ENCODE results near the gene PTDSS2. TPM values are rescaled to one million over a fixed set of nuclear protein-coding genes. Genes with fewer than 3 reads are reported as not detected.

Gene PTDSS2
- total and polyA plus RNA-seq, 2 of the 13 experiments (the other 11 are each of a cell fraction or from before 2014, with no cell fraction given): 21.7 to 26.4 TPM

DNA sequence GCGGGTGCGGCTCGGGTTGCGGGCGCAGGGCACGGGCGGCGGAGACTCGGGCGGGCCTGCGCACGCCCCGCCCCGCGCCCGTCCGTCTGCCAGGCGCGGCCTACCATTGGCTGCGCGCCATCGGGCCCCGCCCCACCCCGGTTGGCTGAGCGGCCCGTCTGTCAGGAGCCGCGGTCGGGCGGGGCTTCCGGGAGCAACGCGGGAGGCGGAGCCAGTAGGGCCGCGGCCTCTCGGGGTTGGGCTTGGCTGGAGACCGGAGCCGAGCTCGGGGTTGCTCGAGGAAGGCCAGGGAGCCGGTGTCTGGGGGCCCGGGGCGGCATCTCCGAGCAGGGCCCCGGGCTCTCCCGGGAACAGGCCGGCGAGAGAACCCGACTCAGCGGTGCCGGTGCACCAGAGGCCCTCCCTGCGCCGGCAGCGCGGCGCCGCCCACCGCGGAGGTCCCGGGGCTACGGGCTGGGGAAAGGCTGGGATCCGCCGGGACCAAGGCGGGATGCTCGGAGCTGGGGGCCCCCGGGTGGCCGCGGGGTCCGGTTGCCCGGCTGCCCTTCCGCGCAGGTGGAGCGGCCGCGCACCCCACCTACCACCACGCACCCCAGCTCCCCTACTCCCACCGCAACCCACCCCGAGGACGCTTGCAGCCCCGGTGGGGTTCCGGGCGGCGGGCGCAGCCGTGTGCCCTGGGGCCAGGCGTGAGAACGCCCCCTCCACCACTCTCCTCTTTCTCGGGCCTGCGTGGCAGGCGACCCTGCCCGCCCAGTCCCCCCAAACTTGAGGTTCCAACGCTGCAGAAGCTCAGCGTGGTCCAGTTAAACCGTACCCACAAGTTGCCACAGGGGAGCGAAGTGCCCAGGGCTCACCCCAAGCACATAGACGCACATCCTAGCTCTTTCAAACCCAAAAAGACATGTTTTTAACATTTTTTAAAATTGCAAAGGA is 85.7 kb downstream of the PTDSS2 start, which contains the start of gene HRAS (continued):
- TF ChIP-seq, protein P1, sequence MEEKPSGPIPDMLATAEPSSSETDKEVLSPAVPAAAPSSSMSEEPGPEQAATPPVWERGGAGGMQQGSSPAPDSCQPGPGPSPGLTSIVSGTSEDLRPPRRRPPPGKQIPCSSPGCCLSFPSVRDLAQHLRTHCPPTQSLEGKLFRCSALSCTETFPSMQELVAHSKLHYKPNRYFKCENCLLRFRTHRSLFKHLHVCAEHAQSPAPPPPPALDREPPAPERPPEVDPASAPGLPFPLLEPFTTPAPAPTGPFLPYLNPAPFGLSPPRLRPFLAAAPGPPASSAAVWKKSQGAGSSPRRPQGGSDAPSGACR (CRISPR knock-in tag; IDR thresholded peaks at IDR 0.05): 0 out of 2 replicates have a peak, but pooled peaks have one; percentile 21
- TF ChIP-seq PCBP1 (IDR thresholded peaks at IDR 0.05; ENCODE audit: borderline replicate concordance, low read depth, low read length): no peak
- peak in 1 of 2 experiments; percentile 44; a peak in 1 of 4 replicates for TF ChIP-seq POLR2A (IDR thresholded peaks at IDR 0.05; ENCODE audit: insufficient read depth in 1 of 2, low read depth in 2 of 2, low read length in 2 of 2)
- no peak for TF ChIP-seq ZNF12 (CRISPR knock-in tag; IDR thresholded peaks at IDR 0.05)
- TF ChIP-seq HNF4G (IDR thresholded peaks at IDR 0.05; ENCODE audit: borderline replicate concordance, low read depth, low read length): no peak
- peak; percentile 36; the same call in 1 of the 2 replicates for TF ChIP-seq HNF4G (CRISPR knock-in tag; IDR thresholded peaks at IDR 0.05; ENCODE audit: borderline replicate concordance, low read depth)
- TF ChIP-seq, protein P2, sequence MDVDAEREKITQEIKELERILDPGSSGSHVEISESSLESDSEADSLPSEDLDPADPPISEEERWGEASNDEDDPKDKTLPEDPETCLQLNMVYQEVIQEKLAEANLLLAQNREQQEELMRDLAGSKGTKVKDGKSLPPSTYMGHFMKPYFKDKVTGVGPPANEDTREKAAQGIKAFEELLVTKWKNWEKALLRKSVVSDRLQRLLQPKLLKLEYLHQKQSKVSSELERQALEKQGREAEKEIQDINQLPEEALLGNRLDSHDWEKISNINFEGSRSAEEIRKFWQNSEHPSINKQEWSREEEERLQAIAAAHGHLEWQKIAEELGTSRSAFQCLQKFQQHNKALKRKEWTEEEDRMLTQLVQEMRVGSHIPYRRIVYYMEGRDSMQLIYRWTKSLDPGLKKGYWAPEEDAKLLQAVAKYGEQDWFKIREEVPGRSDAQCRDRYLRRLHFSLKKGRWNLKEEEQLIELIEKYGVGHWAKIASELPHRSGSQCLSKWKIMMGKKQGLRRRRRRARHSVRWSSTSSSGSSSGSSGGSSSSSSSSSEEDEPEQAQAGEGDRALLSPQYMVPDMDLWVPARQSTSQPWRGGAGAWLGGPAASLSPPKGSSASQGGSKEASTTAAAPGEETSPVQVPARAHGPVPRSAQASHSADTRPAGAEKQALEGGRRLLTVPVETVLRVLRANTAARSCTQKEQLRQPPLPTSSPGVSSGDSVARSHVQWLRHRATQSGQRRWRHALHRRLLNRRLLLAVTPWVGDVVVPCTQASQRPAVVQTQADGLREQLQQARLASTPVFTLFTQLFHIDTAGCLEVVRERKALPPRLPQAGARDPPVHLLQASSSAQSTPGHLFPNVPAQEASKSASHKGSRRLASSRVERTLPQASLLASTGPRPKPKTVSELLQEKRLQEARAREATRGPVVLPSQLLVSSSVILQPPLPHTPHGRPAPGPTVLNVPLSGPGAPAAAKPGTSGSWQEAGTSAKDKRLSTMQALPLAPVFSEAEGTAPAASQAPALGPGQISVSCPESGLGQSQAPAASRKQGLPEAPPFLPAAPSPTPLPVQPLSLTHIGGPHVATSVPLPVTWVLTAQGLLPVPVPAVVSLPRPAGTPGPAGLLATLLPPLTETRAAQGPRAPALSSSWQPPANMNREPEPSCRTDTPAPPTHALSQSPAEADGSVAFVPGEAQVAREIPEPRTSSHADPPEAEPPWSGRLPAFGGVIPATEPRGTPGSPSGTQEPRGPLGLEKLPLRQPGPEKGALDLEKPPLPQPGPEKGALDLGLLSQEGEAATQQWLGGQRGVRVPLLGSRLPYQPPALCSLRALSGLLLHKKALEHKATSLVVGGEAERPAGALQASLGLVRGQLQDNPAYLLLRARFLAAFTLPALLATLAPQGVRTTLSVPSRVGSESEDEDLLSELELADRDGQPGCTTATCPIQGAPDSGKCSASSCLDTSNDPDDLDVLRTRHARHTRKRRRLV (CRISPR knock-in tag; IDR thresholded peaks at IDR 0.05): no peak
- TF ChIP-seq, protein P3, sequence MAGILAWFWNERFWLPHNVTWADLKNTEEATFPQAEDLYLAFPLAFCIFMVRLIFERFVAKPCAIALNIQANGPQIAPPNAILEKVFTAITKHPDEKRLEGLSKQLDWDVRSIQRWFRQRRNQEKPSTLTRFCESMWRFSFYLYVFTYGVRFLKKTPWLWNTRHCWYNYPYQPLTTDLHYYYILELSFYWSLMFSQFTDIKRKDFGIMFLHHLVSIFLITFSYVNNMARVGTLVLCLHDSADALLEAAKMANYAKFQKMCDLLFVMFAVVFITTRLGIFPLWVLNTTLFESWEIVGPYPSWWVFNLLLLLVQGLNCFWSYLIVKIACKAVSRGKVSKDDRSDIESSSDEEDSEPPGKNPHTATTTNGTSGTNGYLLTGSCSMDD (CRISPR knock-in tag; IDR thresholded peaks at IDR 0.05): no peak
- no peak for TF ChIP-seq KDM1A (CRISPR knock-in tag; IDR thresholded peaks at IDR 0.05)
- peak; percentile 60 for TF ChIP-seq ELF3 (CRISPR knock-in tag; IDR thresholded peaks at IDR 0.05)
- TF ChIP-seq ATF7-NPFF (CRISPR knock-in tag; IDR thresholded peaks at IDR 0.05; ENCODE audit: low read depth): peak; percentile 68; the same call in 1 of the 2 replicates
- TF ChIP-seq, protein P4, sequence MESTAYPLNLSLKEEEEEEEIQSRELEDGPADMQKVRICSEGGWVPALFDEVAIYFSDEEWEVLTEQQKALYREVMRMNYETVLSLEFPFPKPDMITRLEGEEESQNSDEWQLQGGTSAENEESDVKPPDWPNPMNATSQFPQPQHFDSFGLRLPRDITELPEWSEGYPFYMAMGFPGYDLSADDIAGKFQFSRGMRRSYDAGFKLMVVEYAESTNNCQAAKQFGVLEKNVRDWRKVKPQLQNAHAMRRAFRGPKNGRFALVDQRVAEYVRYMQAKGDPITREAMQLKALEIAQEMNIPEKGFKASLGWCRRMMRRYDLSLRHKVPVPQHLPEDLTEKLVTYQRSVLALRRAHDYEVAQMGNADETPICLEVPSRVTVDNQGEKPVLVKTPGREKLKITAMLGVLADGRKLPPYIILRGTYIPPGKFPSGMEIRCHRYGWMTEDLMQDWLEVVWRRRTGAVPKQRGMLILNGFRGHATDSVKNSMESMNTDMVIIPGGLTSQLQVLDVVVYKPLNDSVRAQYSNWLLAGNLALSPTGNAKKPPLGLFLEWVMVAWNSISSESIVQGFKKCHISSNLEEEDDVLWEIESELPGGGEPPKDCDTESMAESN (CRISPR knock-in tag; conservative IDR thresholded peaks at IDR 0.05): 0 out of 2 replicates have a peak, but pooled peaks have one; percentile 57
- TF ChIP-seq ZNF772 (CRISPR knock-in tag; IDR thresholded peaks at IDR 0.05): no peak
- TF ChIP-seq, protein P5, sequence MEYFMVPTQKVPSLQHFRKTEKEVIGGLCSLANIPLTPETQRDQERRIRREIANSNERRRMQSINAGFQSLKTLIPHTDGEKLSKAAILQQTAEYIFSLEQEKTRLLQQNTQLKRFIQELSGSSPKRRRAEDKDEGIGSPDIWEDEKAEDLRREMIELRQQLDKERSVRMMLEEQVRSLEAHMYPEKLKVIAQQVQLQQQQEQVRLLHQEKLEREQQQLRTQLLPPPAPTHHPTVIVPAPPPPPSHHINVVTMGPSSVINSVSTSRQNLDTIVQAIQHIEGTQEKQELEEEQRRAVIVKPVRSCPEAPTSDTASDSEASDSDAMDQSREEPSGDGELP (IDR thresholded peaks at IDR 0.05; ENCODE audit: borderline replicate concordance, low read depth): no peak
- TF ChIP-seq FOSL2 (CRISPR knock-in tag; IDR thresholded peaks at IDR 0.05): no peak
- TF ChIP-seq ZNF724P (CRISPR knock-in tag; IDR thresholded peaks at IDR 0.05; ENCODE audit: borderline replicate concordance): no peak
- TF ChIP-seq HNRNPL (IDR thresholded peaks at IDR 0.05; ENCODE audit: low read depth, low read length): no peak
- no peak for TF ChIP-seq NFE2 (CRISPR knock-in tag; IDR thresholded peaks at IDR 0.05)
